ENCODE results near the gene NUP93. TPM values are rescaled to one million over a fixed set of nuclear protein-coding genes. Genes with fewer than 3 reads are reported as not detected.
"Not testable (repeated sequence)": the region's sequence is repeated elsewhere in the genome, so short reads cannot be mapped to it uniquely, and the experiment has no call there.

The NUP93 gene
- total RNA-seq, 4 donors from 2014 or later = 12.9 to 30.7 (median 23.0) TPM

DNA sequence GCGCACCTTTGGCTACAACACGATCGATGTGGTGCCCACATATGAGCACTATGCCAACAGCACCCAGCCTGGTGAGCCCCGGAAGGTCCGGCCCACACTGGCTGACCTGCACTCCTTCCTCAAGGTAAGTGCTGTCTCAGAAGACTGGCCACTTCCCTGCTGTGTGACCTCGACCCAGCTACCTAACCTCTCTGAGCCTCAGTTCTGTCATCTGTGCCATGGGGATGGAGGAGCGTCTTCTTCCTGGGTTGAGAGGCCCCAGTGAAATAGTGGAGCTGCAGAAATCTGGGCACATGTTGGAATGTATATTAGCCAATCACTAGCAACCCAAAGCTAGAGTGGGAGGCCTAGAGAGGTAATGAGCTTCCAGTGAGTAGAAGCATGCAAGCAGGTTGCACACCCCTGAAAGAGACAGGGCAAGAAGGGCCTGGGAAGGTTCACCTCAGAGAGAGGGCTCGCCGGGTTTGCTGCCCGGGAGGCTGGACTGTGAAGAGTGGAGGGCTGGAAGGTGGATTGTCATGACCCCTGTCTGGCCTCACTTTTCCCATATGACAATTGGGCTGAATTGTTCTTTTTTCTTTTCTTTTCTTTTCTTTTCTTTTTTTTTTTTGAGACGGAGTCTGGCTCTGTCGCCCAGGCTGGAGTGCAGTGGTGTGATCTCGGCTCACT is 135.6 kb downstream of the NUP93 start:
- in situ Hi-C loops (cut with MboI; ENCODE audit: low sequenced_read_pairs in 4 of 4) = loop anchor here (10.0 kb wide), 2 partner anchors 89 to 179 kb away; no protein-coding TSS in a partner anchor
- peaks cover 5 to 6% of the 10 kb centered on the region in 2 donors for H3K4me1 ChIP-seq
- no peak for TF ChIP-seq POLR2A (IDR thresholded peaks at IDR 0.05)
- TF ChIP-seq, protein P1, sequence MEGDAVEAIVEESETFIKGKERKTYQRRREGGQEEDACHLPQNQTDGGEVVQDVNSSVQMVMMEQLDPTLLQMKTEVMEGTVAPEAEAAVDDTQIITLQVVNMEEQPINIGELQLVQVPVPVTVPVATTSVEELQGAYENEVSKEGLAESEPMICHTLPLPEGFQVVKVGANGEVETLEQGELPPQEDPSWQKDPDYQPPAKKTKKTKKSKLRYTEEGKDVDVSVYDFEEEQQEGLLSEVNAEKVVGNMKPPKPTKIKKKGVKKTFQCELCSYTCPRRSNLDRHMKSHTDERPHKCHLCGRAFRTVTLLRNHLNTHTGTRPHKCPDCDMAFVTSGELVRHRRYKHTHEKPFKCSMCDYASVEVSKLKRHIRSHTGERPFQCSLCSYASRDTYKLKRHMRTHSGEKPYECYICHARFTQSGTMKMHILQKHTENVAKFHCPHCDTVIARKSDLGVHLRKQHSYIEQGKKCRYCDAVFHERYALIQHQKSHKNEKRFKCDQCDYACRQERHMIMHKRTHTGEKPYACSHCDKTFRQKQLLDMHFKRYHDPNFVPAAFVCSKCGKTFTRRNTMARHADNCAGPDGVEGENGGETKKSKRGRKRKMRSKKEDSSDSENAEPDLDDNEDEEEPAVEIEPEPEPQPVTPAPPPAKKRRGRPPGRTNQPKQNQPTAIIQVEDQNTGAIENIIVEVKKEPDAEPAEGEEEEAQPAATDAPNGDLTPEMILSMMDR (IDR thresholded peaks at IDR 0.05 in 4 of 5, conservative IDR thresholded peaks at IDR 0.05 in 1 of 5) = no peak
- no peaks in the 10 kb centered on the region for H3K27me3 ChIP-seq
- no peaks in the 10 kb centered on the region for H3K36me3 ChIP-seq
- DNase-seq (no peak), ATAC-seq (no peak)
- H3K27ac ChIP-seq = no peak overlapping the region
- intact Hi-C loops (cut with DNase I; ENCODE audit: low total_unique reads) = loop anchor here (5.0 kb wide), 1 partner anchor 67 kb away; the partner anchor contains the start of gene HERPUD1
- H3K9me3 ChIP-seq = no peaks in the 10 kb centered on the region
- no peak overlapping the region for H3K4me3 ChIP-seq

DNA sequence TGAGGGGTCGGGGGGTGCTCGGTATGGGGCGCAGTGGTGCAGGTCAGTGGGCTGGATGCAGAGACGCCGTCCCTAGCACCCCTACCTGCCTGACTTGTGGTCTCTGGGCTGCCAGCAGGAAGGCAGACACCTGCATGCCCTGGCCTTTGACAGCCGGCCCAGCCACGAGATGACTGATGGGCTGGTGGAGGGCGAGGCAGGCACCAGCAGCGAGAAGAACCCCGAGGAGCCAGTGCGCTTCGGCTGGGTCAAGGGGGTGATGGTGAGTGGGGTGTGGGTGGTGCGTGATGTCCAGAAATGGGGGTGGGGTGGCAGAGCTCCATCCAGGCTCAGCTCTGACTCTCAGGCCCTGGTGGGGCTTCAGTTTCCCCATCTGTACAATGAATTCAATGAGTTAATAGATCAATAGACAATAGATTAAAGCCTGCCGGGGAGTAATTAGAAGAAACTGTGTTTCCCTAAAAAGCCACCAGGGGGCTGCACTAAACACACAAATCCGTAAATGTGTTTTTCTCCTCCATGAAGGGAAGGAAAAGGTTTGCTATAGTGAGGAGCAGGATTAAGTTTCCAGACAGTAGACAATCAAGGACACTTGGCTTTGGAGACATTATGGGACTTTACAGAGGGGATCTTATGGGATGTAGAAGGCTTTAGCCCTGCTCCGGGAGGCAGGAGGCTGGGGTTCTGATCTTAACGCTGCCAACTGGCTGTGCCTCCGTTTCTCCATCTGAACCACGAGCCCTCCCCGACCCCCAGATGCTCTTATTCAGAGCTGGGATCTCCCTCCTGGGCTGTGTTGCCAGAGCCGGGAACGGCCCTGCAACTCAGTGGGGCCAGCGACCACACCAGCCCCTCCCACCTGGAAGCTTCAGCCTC is 137.3 kb downstream of the NUP93 start:
- Histone ChIP-seq H3K4me1 (peaks cover 5 to 6% of the 10 kb centered on the region in 2 donors), H3K27ac (peak overlapping the region in 1 of 4 donors; percentile 14), H3K4me3 (no peak overlapping the region), H3K27me3 (no peaks in the 10 kb centered on the region), H3K36me3 (no peaks in the 10 kb centered on the region), H3K9me3 (no peaks in the 10 kb centered on the region)
- DNase-seq (no peak), ATAC-seq (peak; percentile 59 to 74)
- intact Hi-C loops (cut with DNase I; ENCODE audit: low total_unique reads) (loop anchor here (1.0 to 5.0 kb wide), 3 partner anchors 65 to 178 kb away; partner anchors contain the start of gene HERPUD1), in situ Hi-C loops (cut with MboI; ENCODE audit: low sequenced_read_pairs in 4 of 4) (loop anchor here (10.0 kb wide), 2 partner anchors 88 to 178 kb away; no protein-coding TSS in a partner anchor)
- TF ChIP-seq, protein P1 (IDR thresholded peaks at IDR 0.05 in 4 of 5, conservative IDR thresholded peaks at IDR 0.05 in 1 of 5) = peak; percentile 69 to 74 (median 72)
- no peak for TF ChIP-seq POLR2A (IDR thresholded peaks at IDR 0.05)

DNA sequence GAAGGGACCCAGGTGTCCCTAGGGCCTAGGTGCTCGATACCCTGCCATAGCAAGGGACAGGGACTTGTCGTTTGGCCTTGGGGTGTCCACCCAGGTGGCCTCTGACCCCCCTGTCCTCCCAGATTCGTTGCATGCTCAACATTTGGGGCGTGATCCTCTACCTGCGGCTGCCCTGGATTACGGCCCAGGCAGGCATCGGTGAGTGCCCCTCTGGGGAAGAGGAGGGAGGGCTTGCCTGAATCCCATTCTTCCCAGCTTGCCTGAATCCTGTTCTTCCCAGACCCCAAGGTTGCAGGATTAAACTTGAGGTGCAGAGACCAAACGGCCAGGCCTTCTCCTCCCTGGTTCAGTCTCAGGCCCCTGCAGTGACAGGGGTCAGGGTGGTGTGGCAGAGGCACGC is 138.2 kb downstream of the NUP93 start:
- H3K9me3 ChIP-seq = no peaks in the 10 kb centered on the region
- DNase-seq (no peak), ATAC-seq (no peak)
- H3K4me1 ChIP-seq = peaks cover 5 to 6% of the 10 kb centered on the region in 2 donors
- H3K27ac ChIP-seq = no peak overlapping the region
- H3K36me3 ChIP-seq = no peaks in the 10 kb centered on the region
- no peaks in the 10 kb centered on the region for H3K27me3 ChIP-seq
- TF ChIP-seq, protein P1 (IDR thresholded peaks at IDR 0.05 in 4 of 5, conservative IDR thresholded peaks at IDR 0.05 in 1 of 5) = no peak
- no peak for TF ChIP-seq POLR2A (IDR thresholded peaks at IDR 0.05)
- H3K4me3 ChIP-seq = no peak overlapping the region
- intact Hi-C loops (cut with DNase I; ENCODE audit: low total_unique reads) = loop anchor here (5.0 kb wide), 1 partner anchor 64 kb away; the partner anchor contains the start of gene HERPUD1
- in situ Hi-C loops (cut with MboI; ENCODE audit: low sequenced_read_pairs in 4 of 4) = loop anchor here (10.0 kb wide), 2 partner anchors 87 to 177 kb away; no protein-coding TSS in a partner anchor

DNA sequence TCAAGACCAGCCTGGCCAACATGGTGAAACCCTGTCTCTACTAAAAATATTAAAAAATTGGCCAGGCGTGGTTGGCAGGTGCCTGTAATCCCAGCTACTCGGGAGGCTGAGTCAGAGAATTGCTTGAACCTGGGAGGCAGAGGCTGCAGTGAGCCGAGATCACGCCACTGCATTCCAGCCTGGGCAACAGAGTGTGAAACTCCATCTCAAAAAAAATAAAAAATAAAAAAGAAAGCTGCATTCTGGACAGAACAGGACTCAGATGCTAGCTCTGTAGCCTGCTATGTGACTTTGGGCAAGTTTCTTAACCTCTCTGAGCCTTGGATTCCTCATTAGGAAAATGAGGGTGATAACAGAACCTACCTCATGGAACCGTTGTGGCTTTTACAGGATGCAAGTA is 138.8 kb downstream of the NUP93 start:
- not testable (repeated sequence) for H3K9me3 ChIP-seq, H3K4me1 ChIP-seq, DNase-seq, H3K27ac ChIP-seq, H3K27me3 ChIP-seq, ATAC-seq, H3K36me3 ChIP-seq, H3K4me3 ChIP-seq
- intact Hi-C loops (cut with DNase I; ENCODE audit: low total_unique reads) = loop anchor here (5.0 kb wide), 1 partner anchor 64 kb away; the partner anchor contains the start of gene HERPUD1
- in situ Hi-C loops (cut with MboI; ENCODE audit: low sequenced_read_pairs in 4 of 4) = loop anchor here (10.0 kb wide), 2 partner anchors 86 to 176 kb away; no protein-coding TSS in a partner anchor
